ENCODE data around the gene IL1B. TPM values are rescaled to one million over a fixed set of nuclear protein-coding genes. Genes with fewer than 3 reads are reported as not detected.

The IL1B gene
- total RNA-seq, 4 donors from 2014 or later, result 0.26 TPM; not detected in 3

DNA sequence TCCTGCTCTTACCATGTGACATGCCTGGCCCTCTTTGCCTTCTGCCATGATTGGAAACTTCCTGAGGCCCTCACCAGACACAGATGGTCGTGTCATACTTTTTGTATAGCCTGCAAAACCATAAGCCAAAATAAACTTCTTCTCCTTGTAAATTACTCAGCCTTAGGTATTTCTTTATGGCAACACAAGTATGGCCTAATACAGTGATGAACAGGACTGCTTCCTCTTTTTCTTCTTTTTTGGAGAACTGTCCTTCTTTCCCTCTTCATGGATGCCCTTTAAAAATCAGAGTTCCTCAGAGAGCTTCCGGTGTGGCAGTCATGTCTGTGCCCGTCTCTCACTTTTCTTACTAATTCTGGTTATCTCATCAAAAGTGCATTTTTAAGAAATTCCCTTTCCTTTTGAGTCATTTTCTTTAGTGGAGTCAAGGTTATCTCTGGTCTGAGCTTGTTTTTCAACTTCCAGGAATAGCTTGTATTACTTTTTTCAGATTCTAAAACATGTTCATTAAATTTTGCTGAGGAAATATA lies 43.1 kb downstream of the IL1B start:
- H3K4me1 ChIP-seq, result no peaks in the 10 kb centered on the region
- H3K4me3 ChIP-seq, result no peak overlapping the region
- no peak overlapping the region for H3K27ac ChIP-seq
- intact Hi-C loops (cut with DNase I; ENCODE audit: low total_unique reads), result no loop called here
- TF ChIP-seq CTCF (IDR thresholded peaks at IDR 0.05) (no peak), POLR2A (IDR thresholded peaks at IDR 0.05) (no peak)
- H3K36me3 ChIP-seq, result no peaks in the 10 kb centered on the region
- no peaks in the 10 kb centered on the region for H3K9me3 ChIP-seq
- no peaks in the 10 kb centered on the region for H3K27me3 ChIP-seq
- no peak for DNase-seq

DNA sequence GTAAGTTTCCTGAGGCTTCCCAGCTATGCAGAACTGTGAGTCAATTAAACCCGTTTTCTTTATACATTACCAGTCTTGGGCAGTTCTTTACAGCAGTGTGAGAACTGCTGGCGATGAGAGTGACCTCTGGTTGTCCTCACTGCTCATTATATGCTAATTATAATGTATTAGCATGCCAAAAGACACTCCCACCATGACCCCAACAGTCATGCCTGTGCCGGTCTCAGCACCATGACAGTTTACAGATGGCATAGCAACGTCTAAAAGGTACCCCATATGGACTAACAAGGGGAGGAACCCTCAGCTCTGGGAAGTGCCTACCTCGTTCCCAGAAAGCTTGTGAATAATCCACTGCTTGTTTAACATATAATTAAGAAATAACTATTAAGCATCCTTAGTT lies 44.2 kb downstream of the IL1B start:
- TF ChIP-seq CTCF (IDR thresholded peaks at IDR 0.05) (no peak), POLR2A (IDR thresholded peaks at IDR 0.05) (no peak)
- Histone ChIP-seq H3K36me3 (no peaks in the 10 kb centered on the region), H3K9me3 (no peaks in the 10 kb centered on the region), H3K4me3 (no peak overlapping the region), H3K4me1 (no peaks in the 10 kb centered on the region), H3K27me3 (no peaks in the 10 kb centered on the region), H3K27ac (no peak overlapping the region)
- intact Hi-C loops (cut with DNase I; ENCODE audit: low total_unique reads), result no loop called here
- DNase-seq, result no peak

DNA sequence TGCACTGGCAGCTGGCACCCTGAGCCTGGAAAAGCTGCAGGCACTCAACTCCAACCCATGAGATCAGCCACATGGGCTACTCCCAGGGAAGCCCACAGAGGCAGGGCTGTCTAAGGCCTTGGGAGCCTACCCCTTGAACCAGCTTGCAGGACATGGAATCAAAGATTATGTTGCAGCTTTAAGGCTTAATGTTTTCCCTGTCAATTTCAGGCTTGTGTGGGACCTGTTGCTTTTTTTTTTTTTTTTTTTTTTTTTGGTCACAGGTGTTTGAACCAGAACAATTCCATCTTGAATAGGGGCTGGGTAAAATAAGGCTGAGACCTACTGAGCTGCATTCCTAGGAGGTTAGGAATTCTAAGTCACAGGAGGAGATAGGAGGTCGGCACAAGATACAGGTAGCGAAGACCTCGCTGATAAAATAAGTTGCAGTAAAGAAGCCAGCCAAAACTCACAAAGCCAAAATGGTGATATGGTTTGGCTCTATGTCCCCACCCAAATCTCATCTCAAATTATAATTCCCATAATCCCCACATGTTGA lies 44.8 kb downstream of the IL1B start:
- no peak overlapping the region for H3K4me3 ChIP-seq
- no peak for DNase-seq

GRCh38 chr2:112791019-112791418 lies 45.6 kb downstream of the IL1B start:
- Histone ChIP-seq H3K4me3 (no peak overlapping the region), H3K36me3 (no peaks in the 10 kb centered on the region), H3K4me1 (no peaks in the 10 kb centered on the region), H3K9me3 (no peaks in the 10 kb centered on the region), H3K27ac (no peak overlapping the region), H3K27me3 (no peaks in the 10 kb centered on the region)
- intact Hi-C loops (cut with DNase I; ENCODE audit: low total_unique reads), result no loop called here
- no peak for TF ChIP-seq CTCF (IDR thresholded peaks at IDR 0.05)
- TF ChIP-seq POLR2A (IDR thresholded peaks at IDR 0.05), result no peak
- no peak for DNase-seq

More for the DNA sequence above, 44.8 kb downstream of the IL1B start:
- Histone ChIP-seq H3K27ac (no peak overlapping the region), H3K27me3 (no peaks in the 10 kb centered on the region), H3K4me1 (no peaks in the 10 kb centered on the region), H3K36me3 (no peaks in the 10 kb centered on the region), H3K9me3 (no peaks in the 10 kb centered on the region)
- intact Hi-C loops (cut with DNase I; ENCODE audit: low total_unique reads), result no loop called here
- no peak for TF ChIP-seq CTCF (IDR thresholded peaks at IDR 0.05)
- no peak for TF ChIP-seq POLR2A (IDR thresholded peaks at IDR 0.05)

DNA sequence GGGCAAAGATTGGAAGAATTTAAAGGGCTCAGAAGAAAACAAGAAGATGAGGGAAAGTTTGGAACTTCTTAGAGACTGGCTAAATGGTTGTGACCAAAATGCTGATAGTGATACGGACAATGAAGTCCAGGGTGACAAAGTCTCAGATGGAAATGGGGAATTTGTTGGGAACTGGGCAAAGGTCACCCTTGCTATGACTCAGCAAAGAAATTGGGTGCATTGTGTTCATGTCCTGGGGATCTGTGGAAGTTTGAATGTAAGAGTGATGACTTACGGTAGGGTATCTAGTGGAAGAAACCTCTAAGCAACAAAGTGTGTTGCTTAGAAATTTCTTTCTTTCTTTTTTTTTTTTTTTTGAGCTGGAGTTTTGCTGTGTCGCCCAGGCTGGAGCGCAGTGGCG lies 46.3 kb downstream of the IL1B start:
- intact Hi-C loops (cut with DNase I; ENCODE audit: low total_unique reads), result no loop called here
- H3K4me1 ChIP-seq, result no peaks in the 10 kb centered on the region
- TF ChIP-seq POLR2A (IDR thresholded peaks at IDR 0.05), result no peak
- TF ChIP-seq CTCF (IDR thresholded peaks at IDR 0.05), result no peak
- no peak overlapping the region for H3K27ac ChIP-seq
- no peaks in the 10 kb centered on the region for H3K9me3 ChIP-seq
- no peaks in the 10 kb centered on the region for H3K36me3 ChIP-seq
- H3K4me3 ChIP-seq, result no peak overlapping the region
- H3K27me3 ChIP-seq, result no peaks in the 10 kb centered on the region
- DNase-seq, result no peak

All from uterus (tissue), 4 donors.